GM21786 (cell line): Measurements from ENCODE around the gene CSMD2.

Experiments used
- ATAC-seq: cut with Tn5 transposase; IDR thresholded peaks from one replicate; pipeline ENCODE4 v1.9.1; 2021; ENCODE audit not compliant: unreplicated experiment

The CSMD2 gene

GRCh38 chr1:33864460-33865389 is 300.3 kb downstream of the CSMD2 start:
- ATAC-seq, result no peak

- no peak for ATAC-seq
Observed at GRCh38 chr1:33863779-33864178, 301.3 kb downstream of the CSMD2 start, which contains the start of gene HMGB4. Gene HMGB4, plus strand, starts transcription at chr1:33864079. Its CDS starts 113 bp downstream, at chr1:33864192.

GRCh38 chr1:33860671-33861070 is 304.4 kb downstream of the CSMD2 start:
- ATAC-seq, result no peak

GRCh38 chr1:33854091-33854490 is 310.9 kb downstream of the CSMD2 start:
- ATAC-seq, result no peak

GRCh38 chr1:33853431-33853830 is 311.6 kb downstream of the CSMD2 start:
- ATAC-seq, result no peak

- ATAC-seq, result no peak
Observed at GRCh38 chr1:33852711-33853110, 312.3 kb downstream of the CSMD2 start.

GRCh38 chr1:33850481-33850880 is 314.5 kb downstream of the CSMD2 start:
- ATAC-seq, result no peak

GRCh38 chr1:33849211-33849610 is 315.8 kb downstream of the CSMD2 start:
- no peak for ATAC-seq

- ATAC-seq, result no peak
Observed at GRCh38 chr1:33848205-33848937, 316.7 kb downstream of the CSMD2 start.

- ATAC-seq, result no peak
Observed at GRCh38 chr1:33846861-33847260, 318.2 kb downstream of the CSMD2 start.

- ATAC-seq, result no peak
Observed at GRCh38 chr1:33844166-33844565, 320.9 kb downstream of the CSMD2 start.

- ATAC-seq, result no peak
Observed at GRCh38 chr1:33842348-33842747, 322.7 kb downstream of the CSMD2 start.

GRCh38 chr1:33841494-33841893 is 323.5 kb downstream of the CSMD2 start:
- ATAC-seq, result no peak

GRCh38 chr1:33837635-33838034 is 327.4 kb downstream of the CSMD2 start:
- ATAC-seq, result no peak

GRCh38 chr1:33836911-33837310 is 328.1 kb downstream of the CSMD2 start:
- no peak for ATAC-seq

GRCh38 chr1:33828654-33829053 is 336.4 kb downstream of the CSMD2 start:
- no peak for ATAC-seq

- no peak for ATAC-seq
Observed at GRCh38 chr1:33828059-33828458, 337.0 kb downstream of the CSMD2 start.

- no peak for ATAC-seq
Observed at GRCh38 chr1:33826711-33827110, 338.3 kb downstream of the CSMD2 start.

- ATAC-seq, result no peak
Observed at GRCh38 chr1:33826311-33826710, 338.7 kb downstream of the CSMD2 start.

GRCh38 chr1:33825506-33825905 is 339.5 kb downstream of the CSMD2 start:
- ATAC-seq, result no peak

GRCh38 chr1:33824971-33825370 is 340.1 kb downstream of the CSMD2 start:
- no peak for ATAC-seq

- no peak for ATAC-seq
Observed at GRCh38 chr1:33824321-33824720, 340.7 kb downstream of the CSMD2 start.
